ENCODE results near the gene MAGI3.
"Not testable (repeated sequence)": the region's sequence is repeated elsewhere in the genome, so short reads cannot be mapped to it uniquely, and the experiment has no call there.

Gene MAGI3

GRCh38 chr1:113444857-113445256 is 54.5 kb downstream of the MAGI3 start:
- DNase-seq, result peak; percentile 5

- no peak for DNase-seq
These were observed 61.4 kb downstream of the MAGI3 start for GRCh38 chr1:113451710-113452109.

GRCh38 chr1:113452921-113453770 is 62.8 kb downstream of the MAGI3 start:
- DNase-seq, result peak; percentile 34

GRCh38 chr1:113453771-113454083 is 63.4 kb downstream of the MAGI3 start:
- peak; percentile 5 for DNase-seq

GRCh38 chr1:113455374-113455773 is 65.1 kb downstream of the MAGI3 start:
- no peak for DNase-seq

GRCh38 chr1:113456967-113457366 is 66.7 kb downstream of the MAGI3 start:
- peak; percentile 97 for DNase-seq

- DNase-seq, result no peak
These were observed 69.0 kb downstream of the MAGI3 start for GRCh38 chr1:113459279-113459678.

GRCh38 chr1:113467991-113468390 is 77.7 kb downstream of the MAGI3 start:
- DNase-seq, result no peak

- DNase-seq, result not testable (repeated sequence)
These were observed 88.3 kb downstream of the MAGI3 start for GRCh38 chr1:113478427-113479195.

GRCh38 chr1:113479713-113480676 is 89.7 kb downstream of the MAGI3 start:
- peak; percentile 11 for DNase-seq

- peak; percentile 62 for DNase-seq
These were observed 94.8 kb downstream of the MAGI3 start for GRCh38 chr1:113485131-113485530.

- DNase-seq, result no peak
These were observed 98.4 kb downstream of the MAGI3 start for GRCh38 chr1:113488576-113489177.

GRCh38 chr1:113490384-113490783 is 100.1 kb downstream of the MAGI3 start:
- no peak for DNase-seq

GRCh38 chr1:113493533-113493932 is 103.2 kb downstream of the MAGI3 start:
- no peak for DNase-seq

- DNase-seq, result no peak
These were observed 115.0 kb downstream of the MAGI3 start for GRCh38 chr1:113505357-113505756.

- no peak for DNase-seq
These were observed 117.4 kb downstream of the MAGI3 start for GRCh38 chr1:113507552-113508214.

- no peak for DNase-seq
These were observed 118.2 kb downstream of the MAGI3 start for GRCh38 chr1:113508364-113509164.

GRCh38 chr1:113509766-113510165 is 119.5 kb downstream of the MAGI3 start:
- DNase-seq, result not testable (repeated sequence)

- DNase-seq, result no peak
These were observed 121.0 kb downstream of the MAGI3 start for GRCh38 chr1:113511269-113511668.

- peak; percentile 48 for DNase-seq
These were observed 125.2 kb downstream of the MAGI3 start for GRCh38 chr1:113515498-113515897.

GRCh38 chr1:113517346-113517745 is 127.0 kb downstream of the MAGI3 start:
- no peak for DNase-seq
